GM23338 (cell line): ENCODE data around the gene PRCD. TPM values are rescaled to one million over a fixed set of nuclear protein-coding genes. Genes with fewer than 3 reads are reported as not detected.
"Not testable (repeated sequence)": the region's sequence is repeated elsewhere in the genome, so short reads cannot be mapped to it uniquely, and the experiment has no call there.

Source experiments
- ATAC-seq: fragments of 200-7000 bp; cut with Tn5 transposase; 3 replicates; pipeline ENCODE4 v1.9.1; 2020
- DNase-seq: peaks from one replicate; pipeline ENCODE4 v3.0.0-alpha.2; 2015; ENCODE audit warnings: low spot score
- H2AFZ ChIP-seq: fragments of 200-600 bp; sonication (generic); 2 replicates; pipeline ENCODE4 v1.8.0; 2016; ENCODE audit warnings: antibody characterized with exemption, mild to moderate bottlenecking, moderate library complexity
- H3F3A ChIP-seq: fragments of 200-600 bp; sonication (generic); replicated peaks from 2 replicates; pipeline ENCODE4 v1.8.0; 2017; ENCODE audit warnings: antibody characterized with exemption, mixed run types, low read depth
- H3K27ac ChIP-seq: fragments of 200-600 bp; sonication (generic); 2 replicates; pipeline ENCODE4 v1.6.1; 2016; ENCODE audit warnings: low read depth
- H3K27me3 ChIP-seq: fragments of 200-600 bp; sonication (generic); 2 replicates; pipeline ENCODE4 v1.8.0; 2016; ENCODE audit warnings: mild to moderate bottlenecking, mixed run types, moderate library complexity; ENCODE audit not compliant: insufficient read depth
- H3K36me3 ChIP-seq: fragments of 200-600 bp; sonication (generic); 2 replicates; pipeline ENCODE4 v1.8.0; 2016; ENCODE audit warnings: mild to moderate bottlenecking; ENCODE audit not compliant: insufficient read depth
- H3K4me1 ChIP-seq: fragments of 200-600 bp; sonication (generic); 2 replicates; pipeline ENCODE4 v1.8.0; 2016; ENCODE audit warnings: mild to moderate bottlenecking, moderate library complexity; ENCODE audit not compliant: insufficient read depth
- H3K4me2 ChIP-seq: fragments of 200-600 bp; sonication (generic); 2 replicates; pipeline ENCODE4 v1.7.1; 2017; ENCODE audit warnings: mixed run types
- H3K4me3 ChIP-seq: fragments of 200-600 bp; sonication (generic); 2 replicates; pipeline ENCODE4 v1.6.1; 2016; ENCODE audit warnings: mixed run types
- H3K79me2 ChIP-seq: fragments of 200-600 bp; sonication (generic); replicated peaks from 2 replicates; pipeline ENCODE4 v1.8.0; 2017; ENCODE audit warnings: mild to moderate bottlenecking; ENCODE audit not compliant: insufficient read depth
- H3K9me2 ChIP-seq: fragments of 200-600 bp; sonication (generic); 2 replicates; pipeline ENCODE4 v1.8.0; 2017; ENCODE audit not compliant: insufficient read depth
- H4K20me1 ChIP-seq: fragments of 200-600 bp; sonication (generic); replicated peaks from 2 replicates; pipeline ENCODE4 v1.8.0; 2017; ENCODE audit warnings: mild to moderate bottlenecking; ENCODE audit not compliant: insufficient read depth
- H3K27ac Mint-ChIP-seq: 2 replicates; pipeline ENCODE4 v1.8.0; 2020; ENCODE audit warnings: inconsistent platforms, mild to moderate bottlenecking, moderate library complexity, mixed read lengths
- H3K27me3 Mint-ChIP-seq: 3 replicates; pipeline ENCODE4 v1.8.0; 2022; ENCODE audit warnings: low read depth, mild to moderate bottlenecking, moderate library complexity, mixed read lengths, inconsistent platforms; ENCODE audit not compliant: insufficient read depth, poor library complexity
- H3K36me3 Mint-ChIP-seq: 3 replicates; pipeline ENCODE4 v1.8.0; 2021; ENCODE audit warnings: low read depth, mild to moderate bottlenecking, inconsistent platforms, moderate library complexity, mixed read lengths
- H3K4me1 Mint-ChIP-seq: 3 replicates; pipeline ENCODE4 v1.8.0; 2020; ENCODE audit warnings: mild to moderate bottlenecking, inconsistent platforms, mixed read lengths
- H3K4me3 Mint-ChIP-seq: 3 replicates; pipeline ENCODE4 v1.8.0; 2021; ENCODE audit warnings: moderate library complexity, mild to moderate bottlenecking, inconsistent platforms, mixed read lengths
- H3K9me3 Mint-ChIP-seq: 3 replicates; pipeline ENCODE4 v1.8.0; 2020; ENCODE audit warnings: moderate library complexity, mild to moderate bottlenecking, inconsistent platforms, mixed read lengths
- CREB1 ChIP-seq: fragments of 250-450 bp; sonication (Bioruptor Pico); IDR thresholded peaks from 2 replicates; pipeline ENCODE4 v1.5.0; 2020; ENCODE audit warnings: low read depth, mild to moderate bottlenecking, moderate library complexity
- EZH2 ChIP-seq: fragments of 200-600 bp; sonication (generic); IDR thresholded peaks from one replicate; pipeline ENCODE4 v1.8.0; 2017; ENCODE audit warnings: antibody characterized with exemption, mild to moderate bottlenecking, low read depth; ENCODE audit not compliant: unreplicated experiment
- EZH2phosphoT487 ChIP-seq: fragments of 200-600 bp; sonication (generic); IDR thresholded peaks from one replicate; pipeline ENCODE4 v1.8.1; 2018; ENCODE audit warnings: antibody characterized with exemption; ENCODE audit not compliant: unreplicated experiment
- NANOG ChIP-seq: IDR thresholded peaks from 2 replicates; pipeline ENCODE4 v1.6.1; 2016; ENCODE audit warnings: antibody characterized with exemption, borderline replicate concordance
- POLR2AphosphoS5 ChIP-seq: IDR thresholded peaks from 2 replicates; pipeline ENCODE4 v1.6.1; 2016; ENCODE audit warnings: antibody characterized with exemption, low read depth
- polyA plus RNA-seq: library from polyadenylated mRNA; unstranded; fragments of >200 nt; fragmentation: Nextera tagmentation; extraction: Ambion mirVana; gene quantifications from 2 replicates; pipeline ENCODE4 v1.2.1, GENCODE V29; 2016
- total RNA-seq: library from RNA; depleted of rRNA; stranded (reverse); fragments of >200 nt; shearing (Covaris generic); gene quantifications from 2 replicates; pipeline ENCODE4 v1.2.3, GENCODE V29; 2014
- TF ChIP-seq, protein P1 (sequence below), 2 experiments: fragments of 200-600 bp in 1 of 2; sonication (generic) in 1 of 2; conservative IDR thresholded peaks; 2 replicates each; pipeline versions ENCODE4 v1.5.1 to v1.6.1; 2016 to 2017; ENCODE audit warnings: antibody characterized with exemption in 2 of 2, low read depth in 2 of 2, mild to moderate bottlenecking in 2 of 2, moderate library complexity in 1 of 2
- TF ChIP-seq, protein P2 (sequence below): IDR thresholded peaks from 2 replicates; pipeline ENCODE4 v1.6.1; 2016; ENCODE audit warnings: antibody characterized with exemption

The PRCD gene
- total and polyA plus RNA-seq, 2 experiments from 2014 or later: 0.38 to 1.6 TPM

DNA sequence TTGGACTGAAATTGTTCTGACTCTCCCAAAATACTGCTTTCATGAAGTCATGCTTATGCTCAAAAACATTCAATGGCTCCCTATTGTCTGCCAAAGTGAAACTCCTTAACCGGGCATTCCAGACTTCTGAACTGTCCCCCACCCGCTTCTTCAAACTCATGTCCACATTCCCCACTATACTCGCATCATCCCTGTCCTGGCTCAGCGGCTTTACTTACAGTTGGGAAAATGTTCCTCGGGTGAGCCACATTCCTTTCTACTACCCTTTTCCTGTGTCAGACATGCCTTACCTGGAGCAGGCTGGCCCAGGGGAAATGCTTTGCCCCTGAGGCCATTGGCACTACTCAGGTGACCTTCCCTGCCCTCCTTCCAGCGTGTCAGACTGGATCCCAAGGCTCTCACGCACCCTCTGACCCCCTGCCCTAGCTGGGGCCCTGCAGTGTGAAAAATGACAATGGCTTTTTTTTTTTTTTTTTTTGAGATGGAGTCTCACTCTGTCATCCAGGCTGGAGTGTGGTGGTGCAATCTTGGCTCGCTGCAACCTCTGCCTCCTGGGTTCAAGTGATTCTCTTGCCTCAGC, 7.7 kb upstream of the PRCD start:
- 0 out of 2 replicates have a peak, but pooled peaks cover 5% of the 10 kb centered on the region for H3F3A ChIP-seq
- H3K4me3 ChIP-seq: no peak overlapping the region
- H3K4me2 ChIP-seq: no peak overlapping the region
- no peaks in the 10 kb centered on the region for H3K9me2 ChIP-seq
- H2AFZ ChIP-seq: no peak overlapping the region
- Mint-ChIP-seq H3K4me1 (peaks cover 29% of the 10 kb centered on the region), H3K36me3 (no peaks in the 10 kb centered on the region), H3K27me3 (peaks cover 27% of the 10 kb centered on the region), H3K9me3 (no peaks in the 10 kb centered on the region), H3K27ac (no peak overlapping the region), H3K4me3 (no peak overlapping the region; the same call in 2 of the 3 replicates)
- DNase-seq: no peak
- H4K20me1 ChIP-seq: no peaks in the 10 kb centered on the region
- H3K27me3 ChIP-seq: peaks cover 20% of the 10 kb centered on the region
- no peaks in the 10 kb centered on the region for H3K79me2 ChIP-seq
- no peak for ATAC-seq
- TF ChIP-seq, protein P1, sequence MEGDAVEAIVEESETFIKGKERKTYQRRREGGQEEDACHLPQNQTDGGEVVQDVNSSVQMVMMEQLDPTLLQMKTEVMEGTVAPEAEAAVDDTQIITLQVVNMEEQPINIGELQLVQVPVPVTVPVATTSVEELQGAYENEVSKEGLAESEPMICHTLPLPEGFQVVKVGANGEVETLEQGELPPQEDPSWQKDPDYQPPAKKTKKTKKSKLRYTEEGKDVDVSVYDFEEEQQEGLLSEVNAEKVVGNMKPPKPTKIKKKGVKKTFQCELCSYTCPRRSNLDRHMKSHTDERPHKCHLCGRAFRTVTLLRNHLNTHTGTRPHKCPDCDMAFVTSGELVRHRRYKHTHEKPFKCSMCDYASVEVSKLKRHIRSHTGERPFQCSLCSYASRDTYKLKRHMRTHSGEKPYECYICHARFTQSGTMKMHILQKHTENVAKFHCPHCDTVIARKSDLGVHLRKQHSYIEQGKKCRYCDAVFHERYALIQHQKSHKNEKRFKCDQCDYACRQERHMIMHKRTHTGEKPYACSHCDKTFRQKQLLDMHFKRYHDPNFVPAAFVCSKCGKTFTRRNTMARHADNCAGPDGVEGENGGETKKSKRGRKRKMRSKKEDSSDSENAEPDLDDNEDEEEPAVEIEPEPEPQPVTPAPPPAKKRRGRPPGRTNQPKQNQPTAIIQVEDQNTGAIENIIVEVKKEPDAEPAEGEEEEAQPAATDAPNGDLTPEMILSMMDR (conservative IDR thresholded peaks at IDR 0.05; ENCODE audit: low read depth in 2 of 2): no peak
- TF ChIP-seq, protein P2, sequence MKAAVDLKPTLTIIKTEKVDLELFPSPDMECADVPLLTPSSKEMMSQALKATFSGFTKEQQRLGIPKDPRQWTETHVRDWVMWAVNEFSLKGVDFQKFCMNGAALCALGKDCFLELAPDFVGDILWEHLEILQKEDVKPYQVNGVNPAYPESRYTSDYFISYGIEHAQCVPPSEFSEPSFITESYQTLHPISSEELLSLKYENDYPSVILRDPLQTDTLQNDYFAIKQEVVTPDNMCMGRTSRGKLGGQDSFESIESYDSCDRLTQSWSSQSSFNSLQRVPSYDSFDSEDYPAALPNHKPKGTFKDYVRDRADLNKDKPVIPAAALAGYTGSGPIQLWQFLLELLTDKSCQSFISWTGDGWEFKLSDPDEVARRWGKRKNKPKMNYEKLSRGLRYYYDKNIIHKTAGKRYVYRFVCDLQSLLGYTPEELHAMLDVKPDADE: no peak
- TF ChIP-seq POLR2AphosphoS5 (no peak), CREB1 (no peak), EZH2phosphoT487 (no peak), NANOG (no peak), EZH2 (no peak)
- H3K36me3 ChIP-seq: no peaks in the 10 kb centered on the region
- H3K4me1 ChIP-seq: peaks cover 9% of the 10 kb centered on the region; the same call in 1 of the 2 replicates
- H3K27ac ChIP-seq: no peak overlapping the region

DNA sequence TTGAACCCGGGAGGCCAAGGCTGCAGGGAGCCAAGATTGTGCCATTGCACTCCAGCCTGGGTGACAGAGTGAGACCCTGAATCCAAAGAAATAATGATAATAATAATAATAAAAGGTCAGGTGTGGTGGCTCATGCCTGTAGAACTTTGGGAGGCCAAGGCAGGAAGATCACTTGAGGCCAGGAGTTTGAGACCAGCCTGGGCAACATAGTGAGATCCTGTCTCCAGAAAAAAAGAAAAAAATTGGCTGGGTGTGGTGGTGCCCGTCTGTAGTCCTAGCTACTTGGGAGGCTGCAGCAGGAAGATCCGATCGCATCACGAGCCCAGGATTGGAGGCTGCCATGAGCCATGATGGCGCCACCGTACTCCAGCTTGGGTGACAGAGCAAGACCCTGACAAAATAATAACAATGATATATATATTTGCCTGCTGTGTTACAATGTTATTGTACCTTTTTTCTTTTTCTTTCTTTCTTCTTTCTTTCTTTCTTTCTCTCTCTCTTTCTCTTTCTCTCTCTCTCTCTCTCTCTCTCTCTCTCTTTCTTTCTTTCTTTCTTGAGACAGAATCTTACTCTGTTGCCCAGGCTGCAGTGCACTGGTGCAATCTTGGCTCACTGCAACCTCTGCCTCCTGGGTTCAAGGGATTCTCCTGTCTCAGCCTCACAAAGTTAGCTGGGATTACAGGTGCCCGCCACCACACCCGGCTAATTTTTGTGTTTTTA, 6.0 kb upstream of the PRCD start:
- DNase-seq, H3K36me3 ChIP-seq, H3K9me3 Mint-ChIP-seq, H2AFZ ChIP-seq, H3K4me3 Mint-ChIP-seq, ATAC-seq, H3K36me3 Mint-ChIP-seq, H3K27ac ChIP-seq, H3K27ac Mint-ChIP-seq, H4K20me1 ChIP-seq, H3K4me3 ChIP-seq, H3K4me1 ChIP-seq, H3K79me2 ChIP-seq, H3K4me2 ChIP-seq, H3K9me2 ChIP-seq, H3F3A ChIP-seq: not testable (repeated sequence)
- peaks cover 24% of the 10 kb centered on the region for H3K4me1 Mint-ChIP-seq
- peaks cover 35% of the 10 kb centered on the region for H3K27me3 ChIP-seq
- H3K27me3 Mint-ChIP-seq: peaks cover 30% of the 10 kb centered on the region
